Thyroid gland (tissue), 4 donors: ENCODE data around the gene BDH1.

Source experiments
- POLR2A ChIP-seq, 2 donors: fragments of 450-650 bp; IDR thresholded peaks; one replicate each; pipeline ENCODE4 v1.6.1; 2017; ENCODE audit warnings: antibody characterized with exemption in 2 of 2, mild to moderate bottlenecking in 2 of 2, moderate library complexity in 1 of 2
- TF ChIP-seq, protein P1 (sequence below), 6 experiments: fragments of 200-600 bp in 3 of 6; fragments of 450-650 bp in 3 of 6; sonication (generic) in 3 of 6; IDR thresholded peaks; one replicate each; pipeline ENCODE4 v1.5.1; 2016 to 2019; ENCODE audit warnings: antibody characterized with exemption in 6 of 6, mild to moderate bottlenecking in 2 of 6, inconsistent platforms in 1 of 6, moderate library complexity in 1 of 6

DNA sequence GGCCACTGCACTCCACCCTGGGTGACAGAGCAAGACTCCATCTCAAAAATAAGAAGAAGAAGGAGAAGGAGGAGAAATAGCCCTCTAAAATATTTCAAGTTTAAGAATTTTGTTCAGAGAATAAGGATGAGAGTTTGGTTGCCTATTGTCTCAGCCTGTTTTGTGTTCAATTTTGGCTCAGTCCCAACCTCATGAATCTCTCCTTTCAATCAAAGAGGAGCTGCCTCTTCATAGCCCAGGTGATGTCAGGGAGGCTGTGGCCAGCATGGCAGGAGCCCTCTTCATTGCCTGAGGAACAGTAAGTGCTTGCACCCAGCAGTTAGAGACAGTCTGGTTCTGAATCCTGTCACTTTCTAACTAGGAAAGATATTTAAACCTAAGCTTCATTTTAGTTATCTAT is 55.0 kb downstream of the BDH1 start:
- TF ChIP-seq, protein P1, sequence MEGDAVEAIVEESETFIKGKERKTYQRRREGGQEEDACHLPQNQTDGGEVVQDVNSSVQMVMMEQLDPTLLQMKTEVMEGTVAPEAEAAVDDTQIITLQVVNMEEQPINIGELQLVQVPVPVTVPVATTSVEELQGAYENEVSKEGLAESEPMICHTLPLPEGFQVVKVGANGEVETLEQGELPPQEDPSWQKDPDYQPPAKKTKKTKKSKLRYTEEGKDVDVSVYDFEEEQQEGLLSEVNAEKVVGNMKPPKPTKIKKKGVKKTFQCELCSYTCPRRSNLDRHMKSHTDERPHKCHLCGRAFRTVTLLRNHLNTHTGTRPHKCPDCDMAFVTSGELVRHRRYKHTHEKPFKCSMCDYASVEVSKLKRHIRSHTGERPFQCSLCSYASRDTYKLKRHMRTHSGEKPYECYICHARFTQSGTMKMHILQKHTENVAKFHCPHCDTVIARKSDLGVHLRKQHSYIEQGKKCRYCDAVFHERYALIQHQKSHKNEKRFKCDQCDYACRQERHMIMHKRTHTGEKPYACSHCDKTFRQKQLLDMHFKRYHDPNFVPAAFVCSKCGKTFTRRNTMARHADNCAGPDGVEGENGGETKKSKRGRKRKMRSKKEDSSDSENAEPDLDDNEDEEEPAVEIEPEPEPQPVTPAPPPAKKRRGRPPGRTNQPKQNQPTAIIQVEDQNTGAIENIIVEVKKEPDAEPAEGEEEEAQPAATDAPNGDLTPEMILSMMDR (IDR thresholded peaks at IDR 0.05) = no peak
- TF ChIP-seq POLR2A (IDR thresholded peaks at IDR 0.05) = no peak
